Measurements from ENCODE around the gene VSIG10.

VSIG10 gene

DNA sequence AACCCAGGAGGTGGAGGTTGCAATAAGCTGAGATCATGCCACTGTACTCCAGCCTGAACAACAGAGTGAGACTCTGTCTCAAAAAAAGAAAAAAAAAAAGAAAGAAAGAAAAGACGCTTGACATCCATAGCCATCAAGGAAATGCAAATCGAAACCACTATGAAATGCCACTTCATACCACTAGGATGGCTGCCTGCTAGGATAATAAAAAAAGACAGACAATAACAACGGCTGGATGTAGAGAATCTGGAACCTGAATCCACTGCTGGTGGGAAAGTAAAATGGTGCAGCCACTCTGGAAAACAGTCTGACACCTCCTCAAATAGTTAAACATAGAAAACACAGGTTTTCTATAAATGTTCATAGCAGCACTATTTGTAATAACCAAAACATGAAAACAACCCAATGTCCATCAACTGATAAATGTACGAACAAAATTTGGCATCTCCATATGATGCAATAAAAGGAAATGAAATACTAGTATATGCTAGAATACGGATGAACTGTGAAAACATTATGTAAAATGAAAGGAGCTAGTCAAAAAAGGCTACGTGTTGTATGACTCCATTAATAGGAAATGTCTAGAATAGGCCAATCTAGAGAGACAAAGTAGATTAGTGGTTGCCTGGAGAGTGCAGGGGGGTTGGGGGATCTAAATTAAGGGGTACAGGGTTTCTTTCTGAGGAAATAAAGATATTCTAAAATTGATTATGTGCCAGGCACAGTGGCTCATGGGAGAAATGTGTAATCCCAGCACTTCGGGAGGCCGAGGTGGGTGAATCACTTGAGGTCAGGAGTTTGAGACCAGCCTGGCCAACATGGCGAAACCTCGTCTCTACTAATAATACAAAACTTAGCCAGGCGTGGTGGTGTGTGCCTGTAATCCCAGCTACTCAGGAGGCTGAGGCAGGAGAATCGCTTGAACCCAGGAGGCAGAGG is 52.6 kb downstream of the VSIG10 start:
- WGBS (ENCODE audit: insufficient coverage, insufficient read length), result no CpG with 5 or more reads among the region's 12 CpGs
- DNase-seq (ENCODE audit: low read depth, low spot score), result no peak
- Histone ChIP-seq H3K27ac (ENCODE audit: low read length) (no peak overlapping the region), H3K36me3 (ENCODE audit: control insufficient read depth, insufficient read depth, low read length) (peaks cover 6% of the 10 kb centered on the region; the same call in 1 of the 2 replicates), H3K4me1 (ENCODE audit: control insufficient read depth, insufficient read depth, low read length) (no peaks in the 10 kb centered on the region), H3K27me3 (ENCODE audit: control insufficient read depth, insufficient read depth, low read length) (no peaks in the 10 kb centered on the region), H3K4me3 (ENCODE audit: low read length) (no peak overlapping the region), H3K9me3 (ENCODE audit: control insufficient read depth, insufficient read depth, low read length) (no peaks in the 10 kb centered on the region)

DNA sequence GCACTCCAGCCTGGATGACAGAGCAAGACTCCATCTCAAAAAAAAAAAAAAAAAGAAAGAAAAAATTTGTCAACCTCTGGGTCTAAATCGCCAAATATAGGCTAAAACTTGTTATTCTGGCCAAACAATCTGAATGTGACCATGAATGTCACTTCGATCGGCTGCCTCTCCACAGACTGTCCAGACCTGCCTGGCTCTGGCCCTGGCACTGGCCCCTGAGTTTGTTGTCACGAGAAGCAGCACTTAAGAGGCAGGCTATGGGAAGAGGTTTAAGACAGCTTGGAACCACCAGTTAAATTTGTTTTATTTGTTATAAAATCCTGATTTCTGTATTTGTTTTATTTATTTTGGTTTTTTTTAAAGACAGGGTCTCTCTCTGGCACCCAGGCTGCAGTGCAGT is 57.4 kb downstream of the VSIG10 start:
- Histone ChIP-seq H3K9me3 (ENCODE audit: control insufficient read depth, insufficient read depth, low read length) (no peaks in the 10 kb centered on the region), H3K36me3 (ENCODE audit: control insufficient read depth, insufficient read depth, low read length) (peaks cover 15% of the 10 kb centered on the region), H3K27ac (ENCODE audit: low read length) (no peak overlapping the region), H3K27me3 (ENCODE audit: control insufficient read depth, insufficient read depth, low read length) (no peaks in the 10 kb centered on the region), H3K4me1 (ENCODE audit: control insufficient read depth, insufficient read depth, low read length) (no peaks in the 10 kb centered on the region), H3K4me3 (ENCODE audit: low read length) (no peak overlapping the region)
- WGBS (ENCODE audit: insufficient coverage, insufficient read length), result no CpG with 5 or more reads among the region's 4 CpGs
- DNase-seq (ENCODE audit: low read depth, low spot score), result no peak

DNA sequence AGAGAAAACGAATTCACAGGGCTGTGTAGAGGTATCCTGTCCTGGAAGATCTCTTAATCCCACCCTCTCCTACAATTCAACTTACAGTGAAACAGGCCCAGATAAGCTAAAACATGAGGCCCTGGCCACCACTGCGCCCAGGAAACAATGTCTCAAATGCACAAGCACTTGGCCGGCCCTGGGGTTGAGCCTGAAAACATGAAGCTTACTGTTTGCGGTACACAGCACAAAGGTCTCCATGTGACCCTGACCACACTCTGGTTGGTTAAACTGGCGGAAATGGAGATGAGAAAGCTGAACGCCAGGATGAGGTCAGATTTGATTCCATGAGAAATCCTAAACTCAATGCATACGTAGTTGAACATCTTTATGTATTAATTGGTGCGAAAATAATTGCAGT is 59.2 kb downstream of the VSIG10 start:
- H3K36me3 ChIP-seq (ENCODE audit: control insufficient read depth, insufficient read depth, low read length), result peaks cover 18% of the 10 kb centered on the region
- no peak for DNase-seq (ENCODE audit: low read depth, low spot score)

DNA sequence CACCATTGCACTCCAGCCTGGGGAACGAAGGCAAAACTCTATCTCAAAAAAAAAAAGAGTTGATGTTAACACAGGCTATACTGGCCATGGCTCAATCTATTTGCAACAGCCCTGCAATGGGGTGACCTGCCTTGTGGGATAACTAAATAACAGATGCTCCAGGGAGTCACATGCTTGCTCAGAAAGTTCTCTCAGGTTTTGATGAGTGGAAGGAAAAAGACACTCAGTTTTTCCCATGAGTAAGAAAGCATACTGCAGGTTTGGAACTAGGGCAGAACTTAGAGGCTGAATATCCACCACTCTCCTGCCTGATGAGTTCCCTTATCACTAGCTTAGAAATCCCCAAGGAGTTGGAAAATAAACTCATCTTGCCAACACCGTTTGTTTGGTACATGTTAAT is 59.7 kb downstream of the VSIG10 start:
- no peak overlapping the region for H3K27ac ChIP-seq (ENCODE audit: low read length)
- H3K36me3 ChIP-seq (ENCODE audit: control insufficient read depth, insufficient read depth, low read length), result peaks cover 18% of the 10 kb centered on the region

More for the DNA sequence above, 59.2 kb downstream of the VSIG10 start:
- Histone ChIP-seq H3K4me3 (ENCODE audit: low read length) (no peak overlapping the region), H3K4me1 (ENCODE audit: control insufficient read depth, insufficient read depth, low read length) (no peaks in the 10 kb centered on the region), H3K9me3 (ENCODE audit: control insufficient read depth, insufficient read depth, low read length) (no peaks in the 10 kb centered on the region), H3K27ac (ENCODE audit: low read length) (no peak overlapping the region), H3K27me3 (ENCODE audit: control insufficient read depth, insufficient read depth, low read length) (no peaks in the 10 kb centered on the region)
- WGBS (ENCODE audit: insufficient coverage, insufficient read length), result no CpG with 5 or more reads among the region's 8 CpGs

DNA sequence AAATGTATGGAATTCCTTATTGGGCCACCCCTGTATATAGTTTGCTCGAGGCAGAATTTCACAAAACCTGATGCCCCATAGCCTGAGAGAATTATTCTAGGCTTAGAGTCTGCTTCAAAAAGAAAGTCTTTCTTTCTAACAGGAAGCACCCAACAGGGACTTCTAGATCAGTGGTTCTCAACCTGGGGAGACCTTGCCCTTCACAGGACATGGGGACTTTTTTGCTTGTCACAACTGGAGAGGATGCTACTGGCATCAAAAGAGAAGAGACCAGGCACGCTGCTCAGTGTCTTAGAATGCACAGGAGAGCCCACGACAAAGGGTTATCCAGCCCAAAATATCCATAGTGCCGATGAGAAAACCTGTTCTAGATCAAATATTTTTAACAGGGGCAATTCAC is 61.7 kb downstream of the VSIG10 start:
- Histone ChIP-seq H3K4me1 (ENCODE audit: control insufficient read depth, insufficient read depth, low read length) (no peaks in the 10 kb centered on the region), H3K36me3 (ENCODE audit: control insufficient read depth, insufficient read depth, low read length) (peaks cover 18% of the 10 kb centered on the region), H3K27ac (ENCODE audit: low read length) (no peak overlapping the region), H3K4me3 (ENCODE audit: low read length) (no peak overlapping the region), H3K27me3 (ENCODE audit: control insufficient read depth, insufficient read depth, low read length) (no peaks in the 10 kb centered on the region), H3K9me3 (ENCODE audit: control insufficient read depth, insufficient read depth, low read length) (no peaks in the 10 kb centered on the region)
- WGBS (ENCODE audit: insufficient coverage, insufficient read length), result no CpG with 5 or more reads among the region's 4 CpGs
- DNase-seq (ENCODE audit: low read depth, low spot score), result no peak

More for the DNA sequence above, 59.7 kb downstream of the VSIG10 start:
- H3K27me3 ChIP-seq (ENCODE audit: control insufficient read depth, insufficient read depth, low read length), result no peaks in the 10 kb centered on the region
- no peak for DNase-seq (ENCODE audit: low read depth, low spot score)
- no CpG with 5 or more reads among the region's 2 CpGs for WGBS (ENCODE audit: insufficient coverage, insufficient read length)
- H3K4me1 ChIP-seq (ENCODE audit: control insufficient read depth, insufficient read depth, low read length), result no peaks in the 10 kb centered on the region
- H3K9me3 ChIP-seq (ENCODE audit: control insufficient read depth, insufficient read depth, low read length), result no peaks in the 10 kb centered on the region
- no peak overlapping the region for H3K4me3 ChIP-seq (ENCODE audit: low read length)

DNA sequence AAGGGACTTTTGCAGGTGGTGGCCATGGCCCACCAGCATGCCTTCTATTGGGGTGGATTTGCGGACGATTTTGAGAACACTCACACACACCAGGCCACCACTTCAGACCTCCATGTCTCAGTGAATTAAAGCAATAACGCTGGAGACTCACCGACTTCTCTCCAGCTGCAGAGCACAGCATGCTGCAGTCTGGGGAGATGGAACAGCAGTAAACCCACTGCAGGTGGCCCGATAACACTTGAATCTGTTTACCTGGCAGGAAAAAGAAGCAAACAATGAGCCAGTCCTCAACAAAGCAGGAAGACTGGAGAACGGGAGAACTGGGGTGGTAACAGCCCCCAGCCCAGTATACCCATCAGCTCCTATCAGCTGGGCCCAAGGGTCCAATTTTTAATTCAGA is 65.7 kb downstream of the VSIG10 start:
- DNase-seq (ENCODE audit: low read depth, low spot score), result no peak
- H3K27ac ChIP-seq (ENCODE audit: low read length), result no peak overlapping the region
- H3K27me3 ChIP-seq (ENCODE audit: control insufficient read depth, insufficient read depth, low read length), result no peaks in the 10 kb centered on the region
- no peak overlapping the region for H3K4me3 ChIP-seq (ENCODE audit: low read length)
- H3K9me3 ChIP-seq (ENCODE audit: control insufficient read depth, insufficient read depth, low read length), result no peaks in the 10 kb centered on the region
- no CpG with 5 or more reads among the region's 6 CpGs for WGBS (ENCODE audit: insufficient coverage, insufficient read length)
- H3K36me3 ChIP-seq (ENCODE audit: control insufficient read depth, insufficient read depth, low read length), result peaks cover 37% of the 10 kb centered on the region
- H3K4me1 ChIP-seq (ENCODE audit: control insufficient read depth, insufficient read depth, low read length), result no peaks in the 10 kb centered on the region; the same call in 1 of the 2 replicates

DNA sequence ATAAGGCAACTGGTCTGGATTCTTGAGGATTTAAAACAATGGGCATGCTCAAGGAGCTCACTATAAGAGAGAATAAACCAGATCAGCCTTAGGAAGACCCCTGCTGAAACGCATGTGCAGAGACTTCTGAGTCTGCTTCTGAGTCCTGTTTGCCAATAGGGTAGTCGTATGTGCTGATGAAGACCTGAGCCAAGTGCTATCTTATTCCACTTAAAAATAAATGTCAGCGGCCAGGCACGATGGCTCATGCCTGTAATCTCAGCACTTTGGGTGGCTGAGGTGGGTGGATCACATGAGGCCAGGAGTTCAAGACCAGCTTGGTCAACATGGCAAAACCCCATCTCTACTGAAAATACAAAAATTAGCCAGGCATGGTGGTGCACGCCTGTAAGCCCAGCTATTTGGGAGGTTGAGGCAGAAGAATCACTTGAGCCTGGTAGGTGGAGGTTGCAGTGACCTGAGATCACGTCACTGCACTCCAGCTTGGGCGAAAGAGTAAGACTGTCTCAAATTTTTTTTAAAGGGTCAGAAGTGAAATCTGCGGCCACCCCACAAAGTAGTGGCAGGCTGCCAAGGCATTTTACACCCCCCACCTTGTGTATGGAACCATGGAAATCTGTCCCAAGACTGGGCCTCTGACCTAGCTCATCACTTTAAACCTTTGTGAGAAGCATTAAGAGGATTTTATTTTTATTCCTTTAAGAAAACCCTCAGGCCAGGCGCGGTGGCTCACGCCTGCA is 67.0 kb downstream of the VSIG10 start:
- Histone ChIP-seq H3K4me3 (ENCODE audit: low read length) (no peak overlapping the region), H3K27me3 (ENCODE audit: control insufficient read depth, insufficient read depth, low read length) (no peaks in the 10 kb centered on the region), H3K9me3 (ENCODE audit: control insufficient read depth, insufficient read depth, low read length) (no peaks in the 10 kb centered on the region), H3K4me1 (ENCODE audit: control insufficient read depth, insufficient read depth, low read length) (no peaks in the 10 kb centered on the region; the same call in 1 of the 2 replicates), H3K36me3 (ENCODE audit: control insufficient read depth, insufficient read depth, low read length) (peaks cover 35% of the 10 kb centered on the region), H3K27ac (ENCODE audit: low read length) (no peak overlapping the region)
- WGBS (ENCODE audit: insufficient coverage, insufficient read length), result no CpG with 5 or more reads among the region's 11 CpGs
- no peak for DNase-seq (ENCODE audit: low read depth, low spot score)

DNA sequence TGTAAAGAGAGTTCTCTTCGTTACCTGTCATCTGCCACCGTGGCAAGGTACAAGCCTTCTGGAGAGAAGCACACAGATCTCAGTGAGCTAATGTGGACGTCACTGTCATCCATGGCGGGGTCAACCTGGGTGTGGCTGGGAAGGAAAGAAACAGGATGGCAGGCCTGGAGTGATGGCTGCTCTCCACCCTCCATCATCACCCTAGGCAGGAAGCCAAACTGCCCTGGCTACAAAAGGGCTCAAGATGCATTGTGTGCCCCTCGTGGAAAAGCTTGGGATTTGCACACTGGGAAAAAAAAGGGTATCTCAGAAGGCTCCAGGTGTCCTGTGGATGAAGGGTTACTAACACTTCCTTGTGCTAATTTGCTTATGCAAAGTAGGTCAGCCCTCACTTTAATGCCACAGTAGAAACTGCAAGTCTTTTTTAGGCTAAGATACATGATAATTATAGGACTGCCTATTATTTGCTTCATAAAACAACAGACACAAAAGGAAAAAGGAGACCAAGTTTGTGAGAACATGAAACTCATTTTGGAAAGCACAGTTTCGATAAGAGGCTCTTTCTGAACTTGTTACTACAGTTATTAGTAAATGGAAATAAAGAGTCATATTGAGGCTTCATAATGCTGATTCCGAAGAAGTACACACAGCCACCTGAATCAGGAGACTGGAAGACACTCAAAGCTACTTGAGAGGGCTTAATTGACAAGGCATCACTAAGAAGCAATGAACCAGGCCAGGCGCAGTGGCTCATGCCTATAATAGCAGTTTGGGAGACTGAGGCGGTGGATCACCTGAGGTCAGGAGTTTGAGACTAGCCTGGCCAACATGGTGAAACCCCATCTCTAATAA is 68.4 kb downstream of the VSIG10 start:
- Histone ChIP-seq H3K9me3 (ENCODE audit: control insufficient read depth, insufficient read depth, low read length) (no peaks in the 10 kb centered on the region), H3K27ac (ENCODE audit: low read length) (no peak overlapping the region), H3K4me3 (ENCODE audit: low read length) (no peak overlapping the region), H3K4me1 (ENCODE audit: control insufficient read depth, insufficient read depth, low read length) (no peaks in the 10 kb centered on the region; the same call in 1 of the 2 replicates), H3K36me3 (ENCODE audit: control insufficient read depth, insufficient read depth, low read length) (peaks cover 35% of the 10 kb centered on the region), H3K27me3 (ENCODE audit: control insufficient read depth, insufficient read depth, low read length) (no peaks in the 10 kb centered on the region)
- no peak for DNase-seq (ENCODE audit: low read depth, low spot score)
- no CpG with 5 or more reads among the region's 9 CpGs for WGBS (ENCODE audit: insufficient coverage, insufficient read length)

DNA sequence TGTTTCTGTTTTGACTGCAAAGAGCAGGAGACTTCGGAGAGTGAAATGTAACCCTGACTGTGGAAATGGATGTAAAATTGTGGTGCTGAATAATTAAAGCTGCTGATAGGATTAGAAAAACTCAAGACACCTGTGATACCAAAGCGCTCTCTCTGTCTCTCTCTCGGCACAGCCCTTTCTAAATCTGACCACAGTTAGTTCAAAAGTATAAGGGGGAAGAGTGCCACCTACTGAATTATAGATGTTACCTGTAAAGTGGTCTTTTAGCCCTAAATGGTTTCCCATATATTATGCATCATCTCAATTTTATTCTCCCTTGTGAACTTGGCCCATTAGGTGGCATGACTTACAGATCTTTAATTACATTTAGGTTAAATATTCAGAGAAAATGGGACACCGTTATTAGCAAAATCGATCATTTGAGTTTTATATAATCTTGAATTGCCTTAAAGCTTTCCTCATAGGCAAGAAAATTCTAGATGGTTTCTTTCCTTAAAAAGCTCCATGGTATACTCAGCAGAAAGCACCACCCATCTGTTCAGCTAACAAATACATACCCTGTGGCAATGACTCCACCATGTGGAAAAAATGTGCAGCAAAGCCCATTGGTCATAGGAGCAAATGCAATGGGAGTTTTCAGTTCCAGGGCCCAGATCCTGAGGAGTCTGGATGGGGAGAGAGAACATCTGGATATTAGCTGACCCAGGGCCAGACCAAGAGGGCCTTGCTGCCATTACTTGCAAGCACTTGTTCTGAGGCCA is 69.2 kb downstream of the VSIG10 start:
- H3K4me1 ChIP-seq (ENCODE audit: control insufficient read depth, insufficient read depth, low read length), result no peaks in the 10 kb centered on the region; the same call in 1 of the 2 replicates
- no peak overlapping the region for H3K4me3 ChIP-seq (ENCODE audit: low read length)
- no CpG with 5 or more reads among the region's 5 CpGs for WGBS (ENCODE audit: insufficient coverage, insufficient read length)
- no peak overlapping the region for H3K27ac ChIP-seq (ENCODE audit: low read length)
- peaks cover 31% of the 10 kb centered on the region for H3K36me3 ChIP-seq (ENCODE audit: control insufficient read depth, insufficient read depth, low read length)
- H3K27me3 ChIP-seq (ENCODE audit: control insufficient read depth, insufficient read depth, low read length), result no peaks in the 10 kb centered on the region
- H3K9me3 ChIP-seq (ENCODE audit: control insufficient read depth, insufficient read depth, low read length), result no peaks in the 10 kb centered on the region
- DNase-seq (ENCODE audit: low read depth, low spot score), result no peak

Data from iPS DF 6.9 (cell line).